ENCODE measurements around the gene MYO3B.

DNA sequence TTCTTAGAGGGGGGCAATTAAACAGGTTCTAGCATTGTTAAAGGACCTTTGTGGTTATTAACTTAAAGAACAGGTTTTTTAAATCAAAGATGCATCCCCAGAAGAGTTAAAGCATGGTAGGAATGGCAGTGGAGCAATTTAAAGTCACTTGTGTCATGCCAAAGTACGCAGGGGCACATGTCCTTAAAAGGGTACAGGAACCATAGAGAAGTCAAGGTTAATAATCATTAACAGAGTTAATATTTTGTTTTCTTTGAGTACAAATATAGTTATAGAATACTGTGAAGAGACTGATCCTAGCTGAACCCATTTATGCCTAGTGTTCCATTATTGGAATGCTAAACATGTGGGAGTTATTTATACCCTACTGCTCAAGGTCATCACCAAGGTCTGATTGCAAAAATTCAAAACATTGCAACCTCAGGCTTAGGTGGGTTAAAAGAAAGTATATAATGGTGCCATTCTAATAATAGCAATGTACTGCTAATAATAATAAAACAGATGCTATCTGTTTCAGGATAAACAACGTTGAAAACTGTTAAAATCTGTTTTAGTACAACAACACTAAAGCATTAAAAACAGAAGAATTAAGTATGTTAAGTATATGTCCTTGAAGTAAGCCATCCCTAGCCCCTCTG, 216.0 kb downstream of the MYO3B start:
- TF ChIP-seq, protein P1, sequence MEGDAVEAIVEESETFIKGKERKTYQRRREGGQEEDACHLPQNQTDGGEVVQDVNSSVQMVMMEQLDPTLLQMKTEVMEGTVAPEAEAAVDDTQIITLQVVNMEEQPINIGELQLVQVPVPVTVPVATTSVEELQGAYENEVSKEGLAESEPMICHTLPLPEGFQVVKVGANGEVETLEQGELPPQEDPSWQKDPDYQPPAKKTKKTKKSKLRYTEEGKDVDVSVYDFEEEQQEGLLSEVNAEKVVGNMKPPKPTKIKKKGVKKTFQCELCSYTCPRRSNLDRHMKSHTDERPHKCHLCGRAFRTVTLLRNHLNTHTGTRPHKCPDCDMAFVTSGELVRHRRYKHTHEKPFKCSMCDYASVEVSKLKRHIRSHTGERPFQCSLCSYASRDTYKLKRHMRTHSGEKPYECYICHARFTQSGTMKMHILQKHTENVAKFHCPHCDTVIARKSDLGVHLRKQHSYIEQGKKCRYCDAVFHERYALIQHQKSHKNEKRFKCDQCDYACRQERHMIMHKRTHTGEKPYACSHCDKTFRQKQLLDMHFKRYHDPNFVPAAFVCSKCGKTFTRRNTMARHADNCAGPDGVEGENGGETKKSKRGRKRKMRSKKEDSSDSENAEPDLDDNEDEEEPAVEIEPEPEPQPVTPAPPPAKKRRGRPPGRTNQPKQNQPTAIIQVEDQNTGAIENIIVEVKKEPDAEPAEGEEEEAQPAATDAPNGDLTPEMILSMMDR (optimal IDR thresholded peaks at IDR 0.05 in 1 of 3, IDR thresholded peaks at IDR 0.05 in 1 of 3, conservative IDR thresholded peaks at IDR 0.05 in 1 of 3; ENCODE audit: extremely low read depth in 1 of 3, insufficient read depth in 2 of 3, low read length in 3 of 3) = no peak
- no peak for TF ChIP-seq EZH2 (IDR thresholded peaks at IDR 0.05; ENCODE audit: low read length)
